Hematopoietic multipotent progenitor cell treated with erythropoietin and hydrocortisone succinate and interleukin-3 and kit ligand, for 15 days (in vitro differentiated cells): Measurements from ENCODE around the gene SMLR1.

Experiments
- DNase-seq: peaks from one replicate; pipeline ENCODE4 v3.0.0-alpha.2; 2015; ENCODE audit warnings: low spot score

The SMLR1 gene

GRCh38 chr6:130851026-130851425 lies 23.8 kb downstream of the SMLR1 start:
- DNase-seq: no peak

DNA sequence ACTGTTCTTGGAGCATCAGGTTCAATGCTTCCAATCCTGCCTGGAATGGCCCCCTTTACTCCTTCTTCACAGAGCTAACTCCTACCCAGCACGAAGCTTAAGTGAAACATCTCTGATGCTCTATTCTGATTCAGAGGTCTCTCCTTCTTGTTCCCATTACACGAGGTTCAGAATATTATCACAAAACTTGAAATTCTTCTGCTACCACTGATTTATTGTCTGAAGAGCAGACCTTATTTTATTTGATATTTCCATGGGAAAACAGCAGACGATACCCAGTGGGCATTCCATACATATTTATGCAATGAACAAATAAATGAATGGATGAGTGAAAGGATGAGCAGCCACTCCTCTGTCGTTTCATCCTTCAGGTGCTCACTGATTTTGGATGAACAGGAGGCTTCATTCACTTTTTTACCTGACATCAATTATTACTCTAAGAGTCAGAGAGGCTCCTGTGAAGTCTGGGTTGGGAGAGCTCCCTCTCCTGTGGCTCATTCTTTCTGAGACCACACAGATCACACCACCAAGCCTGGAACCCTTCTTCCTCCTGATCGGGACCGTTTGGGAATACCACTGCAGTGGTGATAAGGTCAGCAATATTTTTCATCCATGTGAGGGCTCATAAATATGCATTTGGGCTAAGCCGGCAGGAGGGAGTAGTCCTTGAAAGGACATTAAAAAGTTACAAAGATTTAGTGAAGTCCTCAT lies 25.8 kb downstream of the SMLR1 start:
- no peak for DNase-seq

- DNase-seq: no peak
Measured at GRCh38 chr6:130853555-130854183, 26.5 kb downstream of the SMLR1 start.

DNA sequence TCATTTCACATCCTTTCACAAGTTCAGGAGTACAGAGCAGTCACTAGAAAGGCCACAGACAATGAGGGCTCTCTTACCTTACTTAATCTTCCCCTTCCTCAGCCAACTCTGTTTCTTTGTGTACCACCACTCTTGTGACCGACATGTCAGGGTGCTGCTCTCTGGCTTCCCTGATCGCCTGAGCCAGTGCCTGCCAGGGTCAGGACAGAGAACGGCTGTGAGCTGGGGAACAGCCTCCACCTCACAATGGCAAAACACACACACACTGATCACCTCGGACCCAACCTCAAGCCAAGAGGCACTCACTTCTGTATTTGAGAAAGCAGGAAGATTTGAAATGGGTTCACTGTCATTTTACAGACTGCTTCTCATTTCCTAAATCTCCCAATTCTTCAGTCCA lies 30.8 kb downstream of the SMLR1 start:
- DNase-seq: no peak

GRCh38 chr6:130858498-130859160 lies 31.4 kb downstream of the SMLR1 start:
- DNase-seq: no peak

DNA sequence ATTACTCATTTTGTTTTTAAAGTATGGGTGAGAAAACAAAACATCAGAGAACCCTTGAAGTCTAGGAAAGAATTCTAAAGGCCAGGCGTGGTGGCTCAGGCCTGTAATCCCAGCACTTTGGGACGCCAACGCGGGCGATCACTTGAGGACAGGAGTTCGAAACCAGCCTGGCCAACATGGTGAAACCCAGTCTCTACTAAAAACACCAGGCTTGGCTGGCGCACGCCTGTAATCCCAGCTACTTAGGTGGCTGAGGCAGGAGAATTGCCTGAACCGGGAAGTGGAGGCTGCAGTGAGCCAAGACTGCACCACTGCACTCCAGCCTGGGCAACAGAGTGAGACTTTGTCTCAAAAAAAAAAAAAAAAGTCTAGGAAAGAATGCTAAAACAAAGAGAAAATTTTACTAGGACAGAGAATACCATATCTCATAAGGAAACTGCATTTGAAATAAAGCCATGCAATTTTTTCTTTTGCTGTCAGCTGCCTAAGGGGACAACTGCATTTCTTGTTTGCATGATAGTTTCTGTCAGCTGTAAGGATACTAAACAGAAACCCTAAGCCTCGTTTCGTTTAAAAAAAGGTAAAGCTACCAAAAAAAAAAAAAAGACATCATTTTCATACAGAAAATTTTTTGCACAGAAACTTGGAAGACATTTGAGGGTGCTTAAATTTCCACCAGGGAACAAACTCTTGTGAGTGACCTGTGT lies 32.1 kb downstream of the SMLR1 start:
- DNase-seq: no peak

GRCh38 chr6:130862370-130862769 lies 35.2 kb downstream of the SMLR1 start:
- no peak for DNase-seq

DNA sequence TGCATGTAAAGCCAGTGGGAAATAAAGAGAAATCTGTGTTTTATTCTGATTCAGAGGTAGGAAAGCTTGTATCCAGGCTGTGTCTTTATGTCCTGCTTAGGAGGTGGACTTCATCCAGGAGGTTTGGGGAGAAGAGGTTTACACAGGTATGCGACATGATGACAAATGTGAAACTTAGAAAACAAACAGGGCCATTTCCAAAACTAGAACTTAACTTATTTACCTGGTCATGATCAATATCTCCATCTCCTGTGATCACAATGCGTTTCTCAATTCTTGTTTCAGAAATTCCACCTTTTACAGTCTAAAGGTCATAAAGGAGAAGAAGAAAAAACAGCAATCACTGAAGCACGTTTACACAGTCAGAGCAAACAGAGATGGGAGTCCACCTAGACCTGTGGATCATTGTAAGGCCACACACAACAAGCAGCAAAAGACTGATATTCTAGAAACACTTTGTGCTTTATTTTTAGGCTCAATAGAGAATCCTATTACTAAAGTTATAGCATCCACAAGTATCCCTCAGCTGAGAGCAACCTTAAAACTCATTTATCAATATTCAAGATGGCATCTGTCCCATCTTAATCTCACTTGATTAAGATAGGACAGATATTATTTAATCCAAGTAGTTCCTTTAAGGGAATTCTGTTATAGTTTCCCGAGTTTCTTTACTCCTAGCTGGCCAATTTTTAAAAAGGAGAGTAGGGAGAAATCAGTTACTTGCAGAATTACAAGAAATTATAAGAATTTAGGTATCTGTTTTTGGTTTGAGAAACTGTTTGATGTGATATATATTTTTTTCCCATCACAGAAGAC lies 36.4 kb downstream of the SMLR1 start:
- DNase-seq: no peak

DNA sequence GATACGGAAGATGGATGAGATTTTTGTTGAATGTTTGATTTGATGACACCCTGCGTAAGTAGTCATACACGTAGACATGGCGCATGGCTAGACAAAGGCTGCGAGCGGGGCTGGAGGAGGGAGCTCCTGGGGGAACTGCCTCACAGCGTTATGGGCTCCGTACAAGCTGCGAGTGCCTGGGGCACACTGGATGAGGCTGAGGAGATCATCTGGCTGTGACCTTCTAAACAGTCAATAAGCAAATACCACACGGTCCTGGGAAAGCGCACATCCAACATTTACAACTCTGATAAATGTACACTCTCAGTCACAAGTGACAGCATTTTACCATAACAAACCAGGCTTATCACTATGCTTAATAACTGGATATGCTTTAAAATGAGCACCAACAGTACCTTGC lies 37.1 kb downstream of the SMLR1 start:
- no peak for DNase-seq

GRCh38 chr6:130865793-130866192 lies 38.6 kb downstream of the SMLR1 start:
- DNase-seq: no peak

DNA sequence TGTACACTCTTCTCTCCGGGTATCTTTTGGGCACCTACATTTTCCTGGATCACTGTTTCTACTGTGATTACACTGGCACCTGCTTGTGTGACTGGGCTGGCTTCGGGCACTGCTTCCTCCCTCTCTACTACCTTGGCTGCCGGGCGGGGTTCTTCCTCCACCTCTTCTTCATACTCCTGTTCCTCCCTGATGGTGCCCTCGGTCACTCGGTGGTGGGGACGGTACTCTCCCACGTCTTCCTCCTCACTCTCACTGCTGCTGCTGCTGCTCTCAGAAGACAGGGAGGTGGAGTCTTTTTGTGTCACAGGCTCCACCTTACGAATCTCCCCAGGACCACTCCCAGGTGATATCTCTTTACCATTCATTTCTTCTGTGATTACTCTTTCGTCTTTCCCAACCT lies 42.5 kb downstream of the SMLR1 start:
- DNase-seq: no peak

DNA sequence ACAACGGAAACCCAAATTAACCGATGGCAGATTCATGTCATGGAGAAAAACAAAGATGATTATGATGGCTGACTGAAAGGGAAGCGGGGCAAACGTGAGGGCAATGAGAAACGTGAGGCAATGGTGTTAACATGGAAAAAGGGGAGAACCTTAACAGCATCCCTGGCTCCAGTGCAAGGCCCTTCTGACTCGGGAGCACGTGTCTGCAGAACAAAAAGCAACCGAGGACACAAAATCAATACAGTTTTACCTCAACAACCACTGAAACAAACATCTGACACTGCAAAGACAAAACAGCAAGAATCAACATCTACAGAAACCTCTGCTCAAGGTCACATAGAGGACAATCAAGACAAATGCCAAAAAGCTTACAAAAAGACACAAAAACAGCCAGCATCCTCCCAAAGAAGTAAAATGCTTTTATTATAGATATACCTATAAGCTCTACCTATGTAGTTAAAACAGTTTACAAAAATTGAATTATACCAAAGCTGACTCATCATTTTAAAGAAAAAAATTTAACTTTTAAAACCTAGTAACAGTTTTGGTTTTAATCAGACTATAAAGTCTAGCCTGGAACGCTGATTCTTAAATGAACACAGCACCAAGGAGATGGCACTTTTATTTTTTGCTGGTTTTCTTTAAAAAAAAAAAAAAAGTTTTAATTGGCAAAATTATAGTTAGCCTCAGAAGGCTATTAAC lies 43.1 kb downstream of the SMLR1 start:
- no peak for DNase-seq

DNA sequence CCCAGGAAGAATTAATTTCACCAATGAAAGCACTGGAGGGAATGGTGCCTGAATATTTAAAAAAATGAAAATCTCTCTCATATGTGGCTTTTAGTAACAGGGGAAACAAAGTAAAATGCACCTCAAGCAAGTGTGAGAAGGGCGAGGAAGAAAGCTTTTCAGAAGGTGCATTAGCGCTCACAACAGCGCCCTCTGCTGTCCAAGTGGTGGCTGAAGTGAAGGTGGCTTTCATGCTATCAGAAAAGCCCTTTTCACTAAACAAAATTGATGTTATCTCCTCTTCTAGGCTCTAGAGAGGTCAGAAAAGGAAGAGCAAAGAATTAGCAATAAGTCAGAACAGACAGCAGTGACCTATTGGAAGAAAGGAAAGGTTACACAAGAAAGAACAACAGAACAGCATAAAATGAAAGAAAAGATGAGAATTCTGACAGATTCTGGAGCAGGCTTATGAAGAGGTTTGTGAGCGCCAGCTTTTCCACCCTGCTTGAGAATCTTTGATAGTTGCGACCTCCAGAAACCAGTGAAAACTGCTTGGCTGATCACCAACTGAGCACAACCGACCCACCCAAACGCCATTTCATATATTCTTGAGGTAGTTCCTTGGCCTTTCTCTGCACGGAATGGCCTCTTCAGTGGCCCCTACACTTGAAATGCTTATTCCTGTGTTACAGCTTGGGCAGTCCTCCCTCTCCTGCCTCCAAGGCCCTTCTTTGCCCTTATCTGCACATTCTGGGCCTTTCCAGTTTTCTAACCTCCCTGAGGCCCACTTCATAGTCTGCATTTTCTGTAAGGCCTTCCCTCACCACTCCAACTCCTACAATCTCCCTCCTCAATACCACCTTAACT lies 45.3 kb downstream of the SMLR1 start:
- DNase-seq: peak; percentile 49

DNA sequence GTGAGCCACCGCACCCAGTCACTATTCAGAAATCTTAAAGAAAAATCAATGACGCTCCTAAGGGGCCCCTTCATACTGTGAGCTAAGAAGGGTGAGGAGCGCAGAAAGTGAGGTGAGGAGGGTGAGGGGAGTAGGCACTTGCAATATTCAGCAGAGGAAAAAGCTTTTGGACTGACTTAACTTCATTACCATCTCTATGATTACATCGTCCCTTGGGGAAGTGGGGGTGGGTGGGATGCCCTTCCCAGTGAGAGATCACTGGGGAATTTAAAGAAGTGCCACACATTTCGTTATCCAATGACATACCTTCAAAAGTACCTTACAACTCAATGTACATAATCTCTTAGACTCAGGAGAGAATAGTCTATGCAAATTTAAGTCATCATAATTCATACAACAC lies 46.5 kb downstream of the SMLR1 start:
- no peak for DNase-seq

- DNase-seq: no peak
Measured at GRCh38 chr6:130879826-130880225, 52.6 kb downstream of the SMLR1 start.

DNA sequence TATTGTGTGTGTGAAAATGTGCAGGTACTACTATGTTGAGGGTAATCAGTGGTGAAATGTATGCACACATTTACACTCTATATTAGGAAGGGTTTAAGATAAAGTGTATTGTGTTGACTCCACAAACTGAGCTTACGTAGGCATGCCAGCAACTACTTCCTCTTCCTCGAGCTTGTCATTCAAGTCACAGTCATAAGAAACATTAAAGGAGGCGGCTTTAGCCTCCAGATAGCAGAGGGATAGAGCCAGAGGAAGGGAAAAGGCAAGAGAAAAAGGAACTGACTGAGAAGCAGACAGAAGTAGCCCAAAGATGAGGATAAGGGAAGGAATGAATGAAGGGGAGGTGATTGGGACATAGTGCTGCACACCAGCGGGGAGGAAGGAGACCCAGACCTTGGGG lies 55.2 kb downstream of the SMLR1 start:
- no peak for DNase-seq

DNA sequence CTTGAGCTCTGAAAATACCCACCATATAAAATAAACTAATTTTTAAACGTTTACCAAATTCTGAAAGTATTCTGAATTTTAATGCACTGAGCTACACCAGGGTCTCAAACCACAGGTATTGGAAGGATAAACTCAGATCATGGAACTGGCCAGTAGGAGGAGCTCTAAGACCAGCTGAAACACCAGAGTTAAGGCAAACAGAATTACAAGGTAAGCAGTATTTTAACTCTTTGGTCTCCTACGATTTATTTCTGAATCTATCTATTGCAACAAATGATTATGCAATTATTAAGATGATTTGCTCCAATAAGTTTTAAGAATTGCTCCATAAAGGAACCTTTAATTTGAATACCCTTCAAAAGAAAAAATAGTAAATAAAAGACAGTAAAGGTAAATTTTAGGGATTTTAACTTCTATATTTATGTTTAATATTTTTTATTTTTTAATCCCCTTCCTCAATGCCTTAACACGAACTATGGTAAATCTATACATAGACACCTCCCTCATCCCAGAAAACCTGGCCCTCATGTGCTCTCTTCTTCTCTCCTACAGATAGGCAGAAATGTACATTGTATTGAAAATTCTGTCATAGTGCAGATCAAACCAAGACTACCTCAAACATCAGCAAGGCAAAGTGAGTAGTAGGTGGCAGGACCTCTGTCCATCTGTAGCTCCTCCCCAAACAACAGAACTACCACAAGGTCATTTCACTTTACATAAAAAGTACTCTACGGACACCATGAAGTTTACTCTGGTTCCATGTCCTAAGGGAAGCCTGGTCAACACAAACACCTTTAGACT lies 58.4 kb downstream of the SMLR1 start:
- DNase-seq: peak; percentile 68
